Measurements from ENCODE around the gene RBM34. TPM values are rescaled to one million over a fixed set of nuclear protein-coding genes. Genes with fewer than 3 reads are reported as not detected.
"Not testable (repeated sequence)": the region's sequence is repeated elsewhere in the genome, so short reads cannot be mapped to it uniquely, and the experiment has no call there.

RBM34 gene
- polyA plus RNA-seq, 4 donors, result 68.7 to 88.6 (median 82.6) TPM

- no peak for DNase-seq (ENCODE audit: low read depth in 4 of 4, low spot score in 3 of 4)
These were observed 38.7 kb downstream of the RBM34 start for GRCh38 chr1:235122348-235122747.

GRCh38 chr1:235113183-235113917, 47.7 kb downstream of the RBM34 start:
- DNase-seq (ENCODE audit: low read depth in 4 of 4, low spot score in 3 of 4), result no peak

- DNase-seq (ENCODE audit: low read depth in 4 of 4, low spot score in 3 of 4), result no peak
These were observed 48.5 kb downstream of the RBM34 start for GRCh38 chr1:235112297-235113182.

DNA sequence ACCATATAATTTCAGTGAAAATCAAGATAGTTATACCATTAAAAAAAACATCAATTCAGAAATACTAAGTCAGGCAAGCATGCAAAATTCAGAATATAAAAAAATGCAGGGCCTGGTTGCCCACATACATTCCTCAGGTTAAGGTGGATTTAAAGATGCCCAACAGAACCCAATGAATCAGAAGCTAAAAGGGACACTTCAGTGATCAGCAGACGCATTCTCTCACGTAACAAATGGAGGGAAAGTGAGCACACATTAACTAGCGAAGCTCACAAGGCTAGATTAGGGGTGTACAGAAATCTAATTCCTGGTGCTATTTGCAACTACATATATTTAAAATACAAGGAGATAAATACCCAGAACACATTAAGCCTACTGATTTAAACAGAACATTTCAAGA, 49.9 kb downstream of the RBM34 start:
- DNase-seq (ENCODE audit: low read depth in 4 of 4, low spot score in 3 of 4), result no peak

DNA sequence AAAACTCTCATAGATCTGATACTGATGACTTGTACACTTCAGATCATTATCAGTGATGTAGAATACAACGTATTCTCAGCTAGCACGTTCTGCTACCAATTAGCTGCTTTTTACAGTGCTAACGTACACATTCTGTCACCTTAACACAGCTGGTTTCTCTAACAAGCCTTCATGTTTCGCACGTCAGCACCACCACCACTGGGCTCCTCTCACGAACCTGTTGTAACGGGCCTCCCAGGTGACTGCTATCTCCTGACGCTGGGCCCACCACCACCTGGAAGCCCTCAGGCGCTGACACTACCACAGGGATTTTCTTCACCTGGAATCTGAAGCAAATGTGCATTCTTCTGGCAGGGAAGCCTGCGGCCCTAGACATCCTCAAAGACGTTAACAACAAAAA, 52.2 kb downstream of the RBM34 start:
- DNase-seq (ENCODE audit: low read depth in 4 of 4, low spot score in 3 of 4), result no peak

DNA sequence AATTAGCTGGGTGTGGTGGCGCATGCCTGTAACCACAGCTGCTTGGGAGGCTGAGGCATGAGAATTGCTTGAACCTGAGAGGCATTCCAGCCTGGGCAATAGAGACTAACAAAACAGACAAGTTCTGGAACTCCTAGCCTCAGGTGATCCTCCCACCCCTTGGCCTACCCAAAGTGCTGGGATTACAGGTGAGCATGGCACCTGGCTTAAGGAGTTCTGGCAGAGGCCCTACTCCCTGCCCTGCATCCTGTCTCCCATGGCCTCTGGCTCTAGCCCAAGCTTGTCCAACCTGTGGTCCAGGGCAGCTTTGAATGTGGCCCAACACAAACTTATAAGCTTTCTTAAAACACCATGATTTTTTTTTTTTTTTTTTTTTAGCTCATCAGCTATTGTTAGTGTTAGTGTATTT, 52.9 kb downstream of the RBM34 start:
- no peak for DNase-seq (ENCODE audit: low read depth in 4 of 4, low spot score in 3 of 4)

GRCh38 chr1:235107368-235108184, 53.5 kb downstream of the RBM34 start:
- no peak for DNase-seq (ENCODE audit: low read depth in 4 of 4, low spot score in 3 of 4)

DNA sequence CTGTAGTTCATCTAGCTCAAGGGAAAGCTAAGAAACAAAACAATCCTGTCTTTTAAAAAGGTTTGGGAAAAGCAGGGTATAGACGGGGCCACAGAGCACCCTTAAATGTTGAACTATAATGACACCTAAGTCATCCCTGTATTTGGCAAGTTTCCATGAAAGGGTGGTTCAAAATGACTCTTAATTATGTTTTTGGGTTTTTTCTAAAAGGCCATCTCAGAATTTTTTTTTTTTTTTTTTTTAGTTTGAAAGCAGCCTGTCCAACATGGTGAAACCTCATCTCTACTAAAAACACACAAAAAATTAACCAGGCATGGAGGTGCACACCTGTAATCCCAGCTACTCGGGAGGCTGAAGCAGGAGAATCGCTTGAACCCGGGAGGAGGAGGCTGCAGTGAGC, 54.6 kb downstream of the RBM34 start:
- DNase-seq (ENCODE audit: low read depth in 4 of 4, low spot score in 3 of 4), result no peak

GRCh38 chr1:235105051-235106043, 55.7 kb downstream of the RBM34 start:
- no peak for DNase-seq (ENCODE audit: low read depth in 4 of 4, low spot score in 3 of 4)

DNA sequence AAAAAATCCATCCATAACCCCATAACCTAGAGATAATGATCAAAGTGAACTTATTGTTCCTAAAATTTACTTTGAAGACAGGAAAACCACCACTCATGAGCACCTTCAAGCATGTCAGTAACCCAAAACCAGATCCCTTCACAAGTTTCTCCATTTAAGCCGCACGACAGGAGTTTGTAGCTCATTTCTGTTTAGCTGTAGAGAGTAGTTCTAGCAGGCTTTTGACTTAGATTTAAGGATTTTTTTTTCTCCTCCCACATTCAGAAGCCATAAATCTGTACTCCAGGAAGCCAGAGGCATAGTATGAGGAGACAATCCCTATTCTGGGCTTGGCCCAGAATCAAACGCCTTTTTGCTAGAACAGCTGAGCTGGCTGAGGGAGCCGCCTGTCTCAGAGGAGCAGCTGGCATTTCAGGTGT, 58.0 kb downstream of the RBM34 start:
- DNase-seq (ENCODE audit: low read depth in 4 of 4, low spot score in 3 of 4), result no peak

- no peak for DNase-seq (ENCODE audit: low read depth in 4 of 4, low spot score in 3 of 4)
These were observed 58.8 kb downstream of the RBM34 start for GRCh38 chr1:235102259-235102582.

DNA sequence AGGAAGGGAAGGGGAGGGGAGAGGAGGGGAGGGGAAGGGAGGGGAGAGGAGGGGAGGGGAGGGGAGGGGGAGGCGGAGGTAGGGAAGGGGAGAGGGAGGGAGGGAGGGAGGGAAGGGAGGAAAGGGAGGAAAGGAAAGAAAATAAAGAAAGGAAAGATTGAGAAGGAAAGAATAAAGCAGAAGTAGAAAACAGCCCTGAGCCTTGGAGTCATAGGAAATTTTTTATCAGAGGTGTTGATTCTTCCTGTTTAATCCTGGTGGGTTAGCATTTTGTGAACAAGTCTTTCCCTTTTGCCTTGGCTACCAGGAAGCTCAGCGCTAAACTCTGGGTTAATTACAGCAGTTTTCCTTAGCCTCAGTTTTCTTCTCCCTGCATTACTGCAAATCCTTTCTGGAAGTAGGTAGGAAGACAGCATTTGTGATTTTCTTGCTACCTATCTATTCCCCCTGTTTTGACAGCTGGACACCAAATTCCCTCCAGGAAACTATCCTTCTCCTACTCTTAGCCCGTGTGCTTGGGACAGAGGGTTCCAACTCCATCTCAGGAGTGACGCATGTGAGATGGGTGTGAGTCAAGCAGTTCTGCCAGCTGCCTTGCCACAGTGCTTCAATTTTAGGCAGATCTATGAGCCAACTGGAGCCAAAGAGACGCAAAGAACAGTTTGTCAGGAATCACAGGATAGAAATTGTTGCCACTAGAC, 59.3 kb downstream of the RBM34 start:
- no peak for DNase-seq (ENCODE audit: low read depth in 4 of 4, low spot score in 3 of 4)

- no peak for DNase-seq (ENCODE audit: low read depth in 4 of 4, low spot score in 3 of 4)
These were observed 60.8 kb downstream of the RBM34 start for GRCh38 chr1:235100194-235100772.

DNA sequence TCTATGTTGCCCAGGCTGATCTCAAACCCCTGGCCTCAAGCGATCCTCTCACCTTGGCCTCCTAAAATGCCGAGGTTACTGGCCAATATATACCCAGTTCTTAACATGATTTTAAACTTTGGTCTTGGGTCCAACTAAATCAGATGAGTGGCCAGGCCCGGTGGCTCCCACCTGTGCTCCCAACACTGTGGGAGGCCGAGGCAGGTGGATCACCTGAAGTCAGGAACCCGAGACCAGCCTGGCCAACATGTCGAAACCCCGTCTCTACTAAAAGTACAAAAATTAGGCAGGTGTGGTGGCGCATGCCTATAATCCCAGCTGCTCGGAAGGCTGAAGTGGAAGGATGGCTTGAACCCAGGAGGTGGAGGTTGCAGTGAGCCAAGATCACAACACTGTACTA, 62.1 kb downstream of the RBM34 start:
- DNase-seq (ENCODE audit: low read depth in 4 of 4, low spot score in 3 of 4), result no peak

- no peak for DNase-seq (ENCODE audit: low read depth in 4 of 4, low spot score in 3 of 4)
These were observed 62.5 kb downstream of the RBM34 start for GRCh38 chr1:235098547-235098946.

- not testable (repeated sequence) for DNase-seq (ENCODE audit: low read depth in 4 of 4, low spot score in 3 of 4)
These were observed 63.5 kb downstream of the RBM34 start for GRCh38 chr1:235097501-235097900.

DNA sequence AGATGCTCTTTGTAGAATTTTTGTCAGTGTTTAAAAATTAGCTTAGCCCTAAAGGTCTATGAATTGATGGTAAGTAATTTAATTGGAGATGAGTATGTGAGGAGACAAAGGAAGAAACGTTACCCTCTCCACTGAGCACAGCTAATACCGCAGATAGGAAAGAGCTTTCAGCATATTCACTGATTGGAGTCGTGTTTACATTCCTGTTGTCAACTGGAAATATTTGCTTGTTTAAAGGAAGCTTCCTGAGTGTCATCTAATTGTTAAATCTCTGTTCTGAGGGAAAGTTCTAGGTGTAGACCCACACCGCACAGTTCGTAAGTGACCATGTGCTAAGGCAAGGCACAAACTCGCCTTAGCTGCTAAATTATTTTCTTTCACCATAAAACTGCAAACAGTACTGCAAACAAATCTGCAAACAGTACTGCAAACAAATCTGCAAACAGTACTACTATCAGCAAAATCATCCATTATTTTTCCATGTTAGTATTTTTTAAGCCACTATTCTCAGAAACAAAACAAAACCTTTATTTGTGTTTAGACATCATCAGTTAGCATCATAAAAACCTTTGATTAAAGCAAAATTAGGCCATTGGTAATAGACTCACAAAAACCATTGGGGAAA, 65.0 kb downstream of the RBM34 start:
- no peak for DNase-seq (ENCODE audit: low read depth in 4 of 4, low spot score in 3 of 4)
